Osteoblast (primary cell): ENCODE data around the gene NGF. TPM values are rescaled to one million over a fixed set of nuclear protein-coding genes. Genes with fewer than 3 reads are reported as not detected.

Experiments used
- DNase-seq: peaks from one replicate; pipeline ENCODE4 v3.0.0; 2011; ENCODE audit warnings: low spot score, mixed read lengths; ENCODE audit not compliant: insufficient read length; ENCODE audit errors: missing footprints
- H2AFZ ChIP-seq: 2 replicates; pipeline ENCODE4 v1.6.0; 2011; ENCODE audit warnings: mild to moderate bottlenecking, low read length
- H3K27ac ChIP-seq: 2 replicates; pipeline ENCODE4 v1.5.1; 2011; ENCODE audit warnings: mild to moderate bottlenecking, low read depth, low read length, moderate library complexity
- H3K27me3 ChIP-seq: 2 replicates; pipeline ENCODE4 v1.6.0; 2012; ENCODE audit warnings: mild to moderate bottlenecking, control low read depth, inconsistent platforms, low read length, moderate library complexity; ENCODE audit not compliant: insufficient read depth
- H3K36me3 ChIP-seq: 2 replicates; pipeline ENCODE4 v1.5.1; 2011; ENCODE audit warnings: mild to moderate bottlenecking, low read length, control low read depth, moderate library complexity; ENCODE audit not compliant: insufficient read depth
- H3K4me1 ChIP-seq: 2 replicates; pipeline ENCODE4 v1.5.1; 2011; ENCODE audit warnings: mild to moderate bottlenecking, low read length, control low read depth, moderate library complexity; ENCODE audit not compliant: insufficient read depth
- H3K4me2 ChIP-seq: 2 replicates; pipeline ENCODE4 v1.6.0; 2011; ENCODE audit warnings: mild to moderate bottlenecking, low read length; ENCODE audit not compliant: insufficient read depth
- H3K4me3 ChIP-seq: fragments of 200-600 bp; sonication (generic); 3 replicates; pipeline ENCODE4 v1.5.1; 2012; ENCODE audit warnings: mild to moderate bottlenecking, low read length, inconsistent platforms; ENCODE audit not compliant: insufficient read depth
- H3K79me2 ChIP-seq: 2 replicates; pipeline ENCODE4 v1.6.0; 2012; ENCODE audit warnings: mild to moderate bottlenecking, low read length, control low read depth, inconsistent platforms; ENCODE audit not compliant: insufficient read depth
- H3K9me3 ChIP-seq: 2 replicates; pipeline ENCODE4 v1.5.1; 2011; ENCODE audit warnings: low read depth, low read length, control low read depth
- H4K20me1 ChIP-seq: 2 replicates; pipeline ENCODE4 v1.6.0; 2012; ENCODE audit warnings: mild to moderate bottlenecking, low read length, control low read depth; ENCODE audit not compliant: insufficient read depth
- total RNA-seq: library from RNA; depleted of rRNA; stranded (reverse); fragments of >200 nt; gene quantifications from 2 replicates; pipeline ENCODE4 v1.2.3, GENCODE V29; 2012
- TF ChIP-seq, protein P1 (sequence below): IDR thresholded peaks from 2 replicates; pipeline ENCODE4 v1.5.1; 2011; ENCODE audit warnings: mild to moderate bottlenecking, low read depth, low read length, moderate library complexity; ENCODE audit errors: extremely low read depth

Gene NGF
- total RNA-seq, 1 donor, result 6.2 TPM

DNA sequence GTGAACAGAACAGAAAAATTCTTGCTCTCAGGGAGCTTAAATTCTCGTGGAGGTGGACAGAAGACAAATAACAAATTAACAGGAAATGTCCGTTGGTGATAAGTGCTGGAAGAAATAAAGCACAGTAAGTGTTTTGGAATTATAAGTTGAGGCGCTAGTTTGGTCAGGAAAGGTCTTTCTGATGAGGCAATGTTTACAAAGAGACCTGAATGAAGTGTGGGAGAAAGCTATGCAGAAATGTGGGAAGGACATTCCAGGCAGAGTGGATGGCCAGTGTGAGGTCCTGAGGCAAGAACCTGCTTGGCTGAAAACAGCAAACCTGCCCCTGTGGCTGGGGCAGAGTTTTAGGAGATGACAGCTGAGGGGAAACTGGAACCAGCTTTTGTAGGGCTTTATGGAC lies 23.3 kb downstream of the NGF start:
- peaks cover 45% of the 10 kb centered on the region for H3K4me1 ChIP-seq
- H2AFZ ChIP-seq, result no peak overlapping the region
- H3K4me2 ChIP-seq, result peak overlapping the region; percentile 24
- DNase-seq, result no peak
- no peaks in the 10 kb centered on the region for H4K20me1 ChIP-seq
- TF ChIP-seq, protein P1, sequence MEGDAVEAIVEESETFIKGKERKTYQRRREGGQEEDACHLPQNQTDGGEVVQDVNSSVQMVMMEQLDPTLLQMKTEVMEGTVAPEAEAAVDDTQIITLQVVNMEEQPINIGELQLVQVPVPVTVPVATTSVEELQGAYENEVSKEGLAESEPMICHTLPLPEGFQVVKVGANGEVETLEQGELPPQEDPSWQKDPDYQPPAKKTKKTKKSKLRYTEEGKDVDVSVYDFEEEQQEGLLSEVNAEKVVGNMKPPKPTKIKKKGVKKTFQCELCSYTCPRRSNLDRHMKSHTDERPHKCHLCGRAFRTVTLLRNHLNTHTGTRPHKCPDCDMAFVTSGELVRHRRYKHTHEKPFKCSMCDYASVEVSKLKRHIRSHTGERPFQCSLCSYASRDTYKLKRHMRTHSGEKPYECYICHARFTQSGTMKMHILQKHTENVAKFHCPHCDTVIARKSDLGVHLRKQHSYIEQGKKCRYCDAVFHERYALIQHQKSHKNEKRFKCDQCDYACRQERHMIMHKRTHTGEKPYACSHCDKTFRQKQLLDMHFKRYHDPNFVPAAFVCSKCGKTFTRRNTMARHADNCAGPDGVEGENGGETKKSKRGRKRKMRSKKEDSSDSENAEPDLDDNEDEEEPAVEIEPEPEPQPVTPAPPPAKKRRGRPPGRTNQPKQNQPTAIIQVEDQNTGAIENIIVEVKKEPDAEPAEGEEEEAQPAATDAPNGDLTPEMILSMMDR, result no peak
- peaks cover 54% of the 10 kb centered on the region for H3K79me2 ChIP-seq
- no peak overlapping the region for H3K4me3 ChIP-seq
- peaks cover 4% of the 10 kb centered on the region for H3K36me3 ChIP-seq
- H3K27me3 ChIP-seq, result no peaks in the 10 kb centered on the region
- peak overlapping the region; percentile 67 for H3K27ac ChIP-seq
- H3K9me3 ChIP-seq, result no peaks in the 10 kb centered on the region

DNA sequence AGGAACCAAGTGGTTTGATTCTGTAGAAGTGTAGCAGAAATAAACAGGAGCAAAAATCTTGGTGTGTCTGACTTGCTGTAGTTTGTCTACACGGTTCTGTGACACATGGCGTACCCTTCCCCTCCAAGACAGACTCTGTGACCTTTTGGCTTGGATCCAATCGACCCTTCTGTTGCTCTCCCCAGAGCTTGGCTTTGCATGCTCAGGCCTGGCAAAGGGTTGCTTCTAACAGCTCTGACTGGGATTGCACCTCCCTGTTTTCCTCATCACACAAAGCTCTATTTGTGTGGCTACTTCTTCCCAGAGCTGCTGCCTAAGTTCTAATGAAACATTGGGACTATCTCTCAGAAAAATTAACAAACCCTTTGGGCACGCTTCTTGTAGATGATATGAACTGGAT lies 24.0 kb downstream of the NGF start:
- peaks cover 41% of the 10 kb centered on the region for H3K4me1 ChIP-seq
- H3K79me2 ChIP-seq, result peaks cover 47% of the 10 kb centered on the region

DNA sequence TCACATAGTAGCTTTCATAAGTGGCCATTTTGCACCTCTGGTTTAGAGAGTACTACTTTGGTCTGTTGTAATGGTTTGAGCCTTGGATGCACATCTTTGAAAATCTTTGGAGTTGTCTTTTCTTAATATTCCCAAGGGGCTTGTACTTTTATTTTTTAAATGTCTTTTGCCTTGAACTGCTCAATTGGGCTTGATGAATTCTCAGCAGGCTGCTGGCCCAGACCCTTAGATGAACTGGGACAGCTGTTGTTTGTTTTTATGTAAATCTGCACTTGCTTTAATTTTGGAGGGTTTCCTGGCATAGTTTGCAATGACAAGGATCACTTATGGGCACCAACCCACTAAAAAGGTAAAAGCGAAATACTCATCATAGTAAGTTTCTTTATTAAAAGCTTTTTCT lies 24.9 kb downstream of the NGF start:
- Histone ChIP-seq H3K36me3 (no peaks in the 10 kb centered on the region), H3K9me3 (no peaks in the 10 kb centered on the region), H4K20me1 (no peaks in the 10 kb centered on the region), H3K4me3 (no peak overlapping the region), H3K27ac (peak overlapping the region; percentile 67), H3K4me2 (no peak overlapping the region), H3K79me2 (peaks cover 39% of the 10 kb centered on the region), H2AFZ (no peak overlapping the region), H3K27me3 (no peaks in the 10 kb centered on the region), H3K4me1 (peaks cover 39% of the 10 kb centered on the region)
- TF ChIP-seq, protein P1, result no peak
- DNase-seq, result no peak

More for the DNA sequence above, 24.0 kb downstream of the NGF start:
- H3K27me3 ChIP-seq, result no peaks in the 10 kb centered on the region
- TF ChIP-seq, protein P1, result no peak
- no peak overlapping the region for H3K4me3 ChIP-seq
- no peak overlapping the region for H3K4me2 ChIP-seq
- peak overlapping the region; percentile 67 for H3K27ac ChIP-seq
- no peak for DNase-seq
- no peaks in the 10 kb centered on the region for H3K9me3 ChIP-seq
- H2AFZ ChIP-seq, result no peak overlapping the region
- H4K20me1 ChIP-seq, result no peaks in the 10 kb centered on the region
- no peaks in the 10 kb centered on the region for H3K36me3 ChIP-seq

DNA sequence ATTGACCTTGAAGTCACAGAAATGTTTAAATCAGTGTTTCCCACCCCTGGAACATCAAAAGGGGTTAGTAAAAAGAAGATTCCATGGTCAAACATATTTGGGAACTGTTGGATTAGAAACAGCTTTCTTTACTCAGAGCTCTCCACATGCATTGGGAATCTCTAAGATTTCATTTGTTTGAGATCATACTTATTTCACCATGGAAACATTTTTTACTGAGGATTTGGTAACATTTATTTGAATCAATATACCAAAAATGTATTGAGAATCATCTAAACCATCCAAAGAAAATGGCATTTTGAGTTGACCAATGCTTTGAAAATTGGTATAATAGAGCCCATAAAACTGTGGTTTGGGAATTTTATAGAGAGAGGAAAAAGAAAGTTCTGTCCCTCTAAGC lies 25.3 kb downstream of the NGF start:
- peaks cover 40% of the 10 kb centered on the region for H3K4me1 ChIP-seq
- H3K36me3 ChIP-seq, result no peaks in the 10 kb centered on the region
- H3K27ac ChIP-seq, result peak overlapping the region; percentile 67
- TF ChIP-seq, protein P1, result no peak
- no peak for DNase-seq
- H4K20me1 ChIP-seq, result no peaks in the 10 kb centered on the region
- H2AFZ ChIP-seq, result no peak overlapping the region
- H3K79me2 ChIP-seq, result peaks cover 35% of the 10 kb centered on the region
- H3K9me3 ChIP-seq, result no peaks in the 10 kb centered on the region
- H3K27me3 ChIP-seq, result no peaks in the 10 kb centered on the region
- no peak overlapping the region for H3K4me2 ChIP-seq
- H3K4me3 ChIP-seq, result no peak overlapping the region
